H1 (cell line): ENCODE data around the gene DCP1A. TPM values are rescaled to one million over a fixed set of nuclear protein-coding genes. Genes with fewer than 3 reads are reported as not detected.

Source experiments
- HDAC2 ChIP-seq, 2 experiments: fragments of 300-600 bp in 1 of 2; sonication (generic) in 1 of 2; IDR thresholded peaks; 2 replicates each; pipeline ENCODE4 v1.6.1; 2011 to 2012; ENCODE audit warnings: low read depth in 2 of 2, low read length in 2 of 2, mild to moderate bottlenecking in 2 of 2, moderate library complexity in 2 of 2, borderline replicate concordance in 1 of 2, inconsistent platforms in 1 of 2
- POLR2AphosphoS5 ChIP-seq: IDR thresholded peaks from 2 replicates; pipeline ENCODE4 v1.6.1; 2011; ENCODE audit warnings: low read depth, low read length
- SP4 ChIP-seq: IDR thresholded peaks from 2 replicates; pipeline ENCODE4 v1.6.1; 2012; ENCODE audit warnings: low read length, inconsistent platforms
- TEAD4 ChIP-seq: IDR thresholded peaks from 2 replicates; pipeline ENCODE4 v1.6.1; 2012; ENCODE audit warnings: low read depth, low read length, inconsistent platforms, mixed read lengths
- ZNF274 ChIP-seq: IDR thresholded peaks from 2 replicates; pipeline ENCODE4 v1.7.0; 2012; ENCODE audit warnings: low read length, borderline replicate concordance; ENCODE audit errors: extremely low read depth
- polyA plus RNA-seq, 7 experiments: library from polyadenylated mRNA; depleted of rRNA in 3 of 7; stranded (reverse) in 5 of 7; unstranded in 2 of 7; fragments of >200 nt in 5 of 7; fragments of 200-250 nt in 2 of 7; gene quantifications; 1 replicate in 5 of 7; 2 replicates in 1 of 7; 4 replicates in 1 of 7; pipeline versions ENCODE4 v1.2.1 to v1.2.3, GENCODE V29; 2011 to 2013; ENCODE audit warnings: missing spikeins in 2 of 7, mixed read lengths in 2 of 7
- total RNA-seq: library from RNA; stranded (reverse); fragmentation: NEBNext Ultra II Directional; extraction: Animal tissue kit (Norgen Biotek cat#: 25700); gene quantifications from 2 replicates; pipeline ENCODE4 v1.2.1, GENCODE V29; 2021

Gene DCP1A
- total and polyA plus RNA-seq, 2 of the 8 experiments (the other 6 are each of a cell fraction or from before 2014, with no cell fraction given), result 13.2 to 15.9 TPM

DNA sequence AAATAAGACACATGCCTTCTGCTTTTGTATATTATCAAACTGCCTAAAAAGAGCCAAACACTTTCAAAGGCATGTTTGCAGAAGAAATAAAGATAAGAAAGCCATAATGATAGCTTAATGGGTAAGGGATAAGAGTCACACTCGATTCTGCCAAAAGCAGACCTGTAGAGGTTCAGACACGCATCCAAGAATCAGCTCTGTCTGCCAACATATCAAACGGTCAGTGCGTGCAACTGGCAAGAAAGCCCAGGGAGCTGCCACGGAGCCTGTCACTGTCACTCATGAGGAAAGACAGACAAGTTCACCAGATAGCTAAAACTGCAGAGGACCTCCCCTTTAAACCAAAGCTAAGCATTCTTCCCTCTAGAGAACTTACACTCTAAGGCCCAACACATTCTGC is 23.2 kb downstream of the DCP1A start (continued):
- no peak for TF ChIP-seq SP4
- TF ChIP-seq POLR2AphosphoS5, result no peak
- TF ChIP-seq TEAD4, result no peak
- TF ChIP-seq ZNF274, result no peak
- no peak for TF ChIP-seq HDAC2 (IDR thresholded peaks at IDR 0.05; ENCODE audit: borderline replicate concordance in 1 of 2, low read depth in 2 of 2, low read length in 2 of 2)
- TF ChIP-seq, all 59 proteins: peak for 0
